SK-N-SH treated with all-trans-retinoic acid at 6 μM for 48 hours (cell line): ENCODE measurements around the gene MVB12B.

ENCODE experiments used
- ATAC-seq: fragments of 200-7000 bp; cut with Tn5 transposase; 3 replicates; pipeline ENCODE4 v1.9.1; 2020; ENCODE audit warnings: mild to moderate bottlenecking, moderate library complexity
- ARNTL ChIP-seq: fragments of 450-650 bp; formaldehyde crosslinking; IDR thresholded peaks from 2 replicates; pipeline ENCODE4 v1.5.0; 2020; ENCODE audit warnings: low read depth, mild to moderate bottlenecking, moderate library complexity, borderline replicate concordance
- CREB5 ChIP-seq: fragments of 250-450 bp; sonication (Bioruptor Pico); IDR thresholded peaks from 2 replicates; pipeline ENCODE4 v1.5.1; 2020; ENCODE audit warnings: low read depth, mild to moderate bottlenecking, moderate library complexity
- CSDC2 ChIP-seq: fragments of 250-450 bp; sonication (Bioruptor Pico); IDR thresholded peaks from 2 replicates; pipeline ENCODE4 v1.5.0; 2020; ENCODE audit warnings: mild to moderate bottlenecking, moderate library complexity
- CSRNP3 ChIP-seq: fragments of 250-450 bp; sonication (Bioruptor Pico); IDR thresholded peaks from 2 replicates; pipeline ENCODE4 v1.5.1; 2021; ENCODE audit warnings: mild to moderate bottlenecking, moderate library complexity
- ESRRG ChIP-seq: fragments of 250-450 bp; sonication (Bioruptor Pico); IDR thresholded peaks from 2 replicates; pipeline ENCODE4 v1.6.1; 2021; ENCODE audit warnings: mild to moderate bottlenecking
- GLIS3 ChIP-seq: fragments of 250-450 bp; sonication (Bioruptor Pico); IDR thresholded peaks from 2 replicates; pipeline ENCODE4 v1.5.0; 2020; ENCODE audit warnings: mild to moderate bottlenecking, moderate library complexity
- ISL1 ChIP-seq: fragments of 250-450 bp; sonication (Bioruptor Pico); IDR thresholded peaks from 2 replicates; pipeline ENCODE4 v2.1.2; 2022; ENCODE audit warnings: mild to moderate bottlenecking, moderate library complexity
- OSR1 ChIP-seq: fragments of 250-450 bp; sonication (Bioruptor Pico); IDR thresholded peaks from 2 replicates; pipeline ENCODE4 v1.8.0; 2022; ENCODE audit warnings: moderate library complexity, mild to moderate bottlenecking, inconsistent platforms
- PATZ1 ChIP-seq: fragments of 250-450 bp; sonication (Bioruptor Pico); IDR thresholded peaks from 2 replicates; pipeline ENCODE4 v1.8.0; 2020; ENCODE audit warnings: mild to moderate bottlenecking, moderate library complexity, borderline replicate concordance
- POU6F1 ChIP-seq: fragments of 250-450 bp; sonication (Bioruptor Pico); IDR thresholded peaks from 2 replicates; pipeline ENCODE4 v1.8.0; 2021; ENCODE audit warnings: low read depth, mild to moderate bottlenecking, moderate library complexity, borderline replicate concordance
- PPARA ChIP-seq: fragments of 250-450 bp; sonication (Bioruptor Pico); IDR thresholded peaks from 2 replicates; pipeline ENCODE4 v1.5.0; 2020; ENCODE audit warnings: mild to moderate bottlenecking, borderline replicate concordance
- RARB ChIP-seq: fragments of 250-450 bp; sonication (Bioruptor Pico); IDR thresholded peaks from 2 replicates; pipeline ENCODE4 v1.8.0; 2021; ENCODE audit warnings: mild to moderate bottlenecking, moderate library complexity
- SNAI2 ChIP-seq: fragments of 250-450 bp; sonication (Bioruptor Pico); IDR thresholded peaks from 2 replicates; pipeline ENCODE4 v1.5.0; 2020; ENCODE audit warnings: mild to moderate bottlenecking, moderate library complexity
- TCF4 ChIP-seq: fragments of 250-450 bp; sonication (Bioruptor Pico); IDR thresholded peaks from 2 replicates; pipeline ENCODE4 v1.8.0; 2021; ENCODE audit warnings: mild to moderate bottlenecking, moderate library complexity, borderline replicate concordance
- TOX ChIP-seq: fragments of 250-450 bp; sonication (Bioruptor Pico); IDR thresholded peaks from 2 replicates; pipeline ENCODE4 v1.8.0; 2021; ENCODE audit warnings: mild to moderate bottlenecking, moderate library complexity, borderline replicate concordance
- TSHZ2 ChIP-seq: fragments of 250-450 bp; sonication (Bioruptor Pico); IDR thresholded peaks from 2 replicates; pipeline ENCODE4 v1.5.0; 2020; ENCODE audit warnings: mild to moderate bottlenecking, moderate library complexity
- ZC3H10 ChIP-seq: fragments of 250-450 bp; sonication (Bioruptor Pico); IDR thresholded peaks from 2 replicates; pipeline ENCODE4 v1.5.1; 2021; ENCODE audit warnings: mild to moderate bottlenecking, moderate library complexity
- ZFP3 ChIP-seq: fragments of 250-450 bp; sonication (Bioruptor Pico); IDR thresholded peaks from 2 replicates; pipeline ENCODE4 v1.5.0; 2020; ENCODE audit warnings: mild to moderate bottlenecking, moderate library complexity
- ZFP30 ChIP-seq: fragments of 450-650 bp; formaldehyde crosslinking; IDR thresholded peaks from 2 replicates; pipeline ENCODE4 v1.5.0; 2022; ENCODE audit warnings: mild to moderate bottlenecking, moderate library complexity
- ZNF565 ChIP-seq: fragments of 450-650 bp; formaldehyde crosslinking; conservative IDR thresholded peaks from 2 replicates; pipeline ENCODE4 v1.5.0; 2020; ENCODE audit warnings: low read depth, mild to moderate bottlenecking, moderate library complexity
- ZNF70 ChIP-seq: fragments of 450-650 bp; formaldehyde crosslinking; IDR thresholded peaks from 2 replicates; pipeline ENCODE4 v1.5.0; 2020; ENCODE audit warnings: mild to moderate bottlenecking, moderate library complexity
- ZNF8 ChIP-seq: fragments of 450-650 bp; formaldehyde crosslinking; IDR thresholded peaks from 2 replicates; pipeline ENCODE4 v1.5.0; 2020; ENCODE audit warnings: mild to moderate bottlenecking, moderate library complexity

The MVB12B gene

GRCh38 chr9:126486276-126486675, 159.6 kb downstream of the MVB12B start:
- no peak for TF ChIP-seq GLIS3 (CRISPR knock-in tag)
- no peak for TF ChIP-seq ZFP3
- TF ChIP-seq PATZ1 (CRISPR knock-in tag), result no peak
- TF ChIP-seq ARNTL (CRISPR knock-in tag), result no peak
- no peak for TF ChIP-seq TOX (CRISPR knock-in tag)
- TF ChIP-seq ZFP30 (CRISPR knock-in tag), result no peak
- TF ChIP-seq ISL1, result no peak
- no peak for TF ChIP-seq TSHZ2 (CRISPR knock-in tag)
- TF ChIP-seq SNAI2, result no peak
- TF ChIP-seq ZNF8 (CRISPR knock-in tag), result no peak
- TF ChIP-seq CSDC2 (CRISPR knock-in tag), result no peak
- TF ChIP-seq ZNF565 (CRISPR knock-in tag), result no peak
- no peak for TF ChIP-seq CREB5 (CRISPR knock-in tag)
- no peak for TF ChIP-seq ZC3H10 (CRISPR knock-in tag)
- no peak for TF ChIP-seq OSR1
- TF ChIP-seq ZNF70, result no peak
- no peak for TF ChIP-seq ESRRG
- no peak for TF ChIP-seq TCF4 (CRISPR knock-in tag)
- ATAC-seq, result no peak

GRCh38 chr9:126487856-126488255, 161.2 kb downstream of the MVB12B start:
- TF ChIP-seq ZNF565 (CRISPR knock-in tag) (no peak), GLIS3 (CRISPR knock-in tag) (no peak), SNAI2 (no peak), CREB5 (CRISPR knock-in tag) (no peak)
- no peak for ATAC-seq

- ATAC-seq, result no peak
- TF ChIP-seq TCF4 (CRISPR knock-in tag) (no peak), PPARA (CRISPR knock-in tag) (no peak), ZFP30 (CRISPR knock-in tag) (no peak), ZC3H10 (CRISPR knock-in tag) (no peak), ISL1 (no peak), OSR1 (no peak), RARB (CRISPR knock-in tag) (no peak), ESRRG (no peak), CSRNP3 (CRISPR knock-in tag) (no peak), ZNF70 (no peak), TSHZ2 (CRISPR knock-in tag) (no peak), ZNF565 (CRISPR knock-in tag) (no peak), ZNF8 (CRISPR knock-in tag) (no peak), PATZ1 (CRISPR knock-in tag) (no peak), POU6F1 (CRISPR knock-in tag) (no peak), ARNTL (CRISPR knock-in tag) (no peak), GLIS3 (CRISPR knock-in tag) (no peak)
Observed at GRCh38 chr9:126488310-126488709, 161.7 kb downstream of the MVB12B start.
